ENCODE results near the gene NOL9.

Gene NOL9

DNA sequence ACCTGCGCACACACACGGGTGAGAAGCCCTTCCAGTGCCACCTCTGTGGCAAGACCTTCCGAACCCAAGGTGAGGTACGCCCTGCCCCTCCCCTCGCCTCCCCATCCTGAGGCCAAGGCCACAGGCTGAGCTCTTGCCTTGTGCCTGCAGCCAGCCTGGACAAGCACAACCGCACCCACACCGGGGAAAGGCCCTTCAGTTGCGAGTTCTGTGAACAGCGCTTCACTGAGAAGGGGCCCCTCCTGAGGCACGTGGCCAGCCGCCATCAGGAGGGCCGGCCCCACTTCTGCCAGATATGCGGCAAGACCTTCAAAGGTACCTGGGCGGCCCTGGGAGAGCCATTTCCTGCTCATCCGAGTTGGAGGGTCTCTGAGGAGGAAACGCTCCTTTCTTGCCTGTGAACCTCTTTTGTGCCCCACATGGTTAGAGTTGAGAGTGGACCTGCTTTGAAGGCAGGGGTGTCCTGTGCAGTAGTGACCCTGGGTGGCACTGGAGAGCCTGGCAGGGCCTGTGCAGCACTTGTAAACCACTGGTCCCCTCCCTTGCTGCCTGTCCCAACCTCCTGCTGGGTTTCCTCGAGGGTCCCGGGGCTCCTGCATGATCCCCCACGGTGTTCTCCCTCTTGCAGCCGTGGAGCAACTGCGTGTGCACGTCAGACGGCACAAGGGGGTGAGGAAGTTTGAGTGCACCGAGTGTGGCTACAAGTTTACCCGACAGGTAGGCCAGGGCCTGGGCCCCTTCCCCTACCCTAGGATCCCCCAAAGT lies 34.0 kb upstream of the NOL9 start:
- no peak overlapping the region for H2BK12ac ChIP-seq (ENCODE audit: low read length)
- no peak overlapping the region for H3K9ac ChIP-seq (ENCODE audit: low read length)
- H2BK5ac ChIP-seq (ENCODE audit: low read depth, low read length, poor library complexity) = no peak overlapping the region
- no peak overlapping the region for H3K4ac ChIP-seq (ENCODE audit: low read depth, low read length)
- H2BK120ac ChIP-seq (ENCODE audit: insufficient read depth, low read length, poor library complexity) = no peak overlapping the region
- no peak overlapping the region for H4K8ac ChIP-seq (ENCODE audit: low read depth, low read length)
- H3K36me3 ChIP-seq (ENCODE audit: control insufficient read depth in 1 of 2, insufficient read depth in 2 of 2, low read length in 2 of 2) = peaks cover 57 to 60% of the 10 kb centered on the region in 2 experiments
- no peaks in the 10 kb centered on the region for H3K79me2 ChIP-seq (ENCODE audit: control insufficient read depth, insufficient read depth, low read length, poor library complexity)
- no peak overlapping the region for H3K4me2 ChIP-seq (ENCODE audit: low read length)
- H4K91ac ChIP-seq (ENCODE audit: low read depth, low read length) = no peak overlapping the region
- H3K18ac ChIP-seq (ENCODE audit: low read length) = no peak overlapping the region
- no peaks in the 10 kb centered on the region for H3K27me3 ChIP-seq (ENCODE audit: insufficient read depth, low read length)
- H3K27ac ChIP-seq (ENCODE audit: low read depth, low read length) = no peak overlapping the region
- no peak overlapping the region for H3K14ac ChIP-seq (ENCODE audit: low read length)
- no peak overlapping the region for H2AFZ ChIP-seq (ENCODE audit: insufficient read depth, low read length, poor library complexity)
- H3K4me1 ChIP-seq (ENCODE audit: control insufficient read depth in 1 of 2, insufficient read depth in 2 of 2, low read length in 2 of 2) = no peaks in the 10 kb centered on the region
- DNase-seq = no peak
- WGBS (ENCODE audit: extremely low coverage, insufficient coverage, insufficient read length) = no CpG with 5 or more reads among the region's 25 CpGs
- H4K12ac ChIP-seq (ENCODE audit: low read depth, low read length) = no peak overlapping the region
- no peaks in the 10 kb centered on the region for H3K9me3 ChIP-seq (ENCODE audit: insufficient read depth, low read depth, low read length)
- no peak overlapping the region for H3K4me3 ChIP-seq (ENCODE audit: low read depth, low read length)
- no peaks in the 10 kb centered on the region for H3K79me1 ChIP-seq (ENCODE audit: low read length)
- no peak overlapping the region for H3K23ac ChIP-seq (ENCODE audit: low read length)
- H2AK5ac ChIP-seq (ENCODE audit: low read length) = no peak overlapping the region

DNA sequence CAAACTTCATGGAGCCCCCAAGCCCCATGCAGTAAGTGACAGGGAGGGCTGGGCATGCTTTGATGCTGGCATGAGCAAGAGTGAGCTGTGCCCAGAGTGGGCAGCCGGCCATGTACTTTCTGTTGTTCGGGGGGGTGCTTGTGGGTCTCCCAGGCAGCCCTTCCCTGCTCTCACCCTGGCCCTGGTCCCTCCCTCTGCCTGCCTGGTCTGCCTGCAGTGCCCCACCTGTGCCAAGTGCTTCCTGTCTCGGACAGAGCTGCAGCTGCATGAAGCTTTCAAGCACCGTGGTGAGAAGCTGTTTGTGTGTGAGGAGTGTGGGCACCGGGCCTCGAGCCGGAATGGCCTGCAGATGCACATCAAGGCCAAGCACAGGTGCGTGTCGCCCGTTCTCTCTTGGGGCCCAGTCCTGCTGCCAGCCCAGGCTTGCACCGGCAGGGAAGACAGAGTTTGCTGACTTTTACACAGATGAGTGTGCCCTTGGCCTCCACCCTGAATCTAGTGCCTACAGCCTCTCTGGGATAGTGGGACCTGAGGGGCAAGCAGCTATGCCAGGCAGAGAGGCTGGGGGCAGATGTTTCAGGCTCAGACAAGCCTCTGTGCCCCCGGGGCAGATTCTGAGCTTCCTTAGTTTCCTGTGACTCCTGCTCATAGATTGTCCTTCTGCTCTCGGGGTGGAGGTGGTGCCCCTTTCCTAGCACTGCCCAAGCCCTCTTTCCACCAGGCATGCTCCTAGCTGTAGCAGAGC lies 33.1 kb upstream of the NOL9 start:
- Histone ChIP-seq H4K91ac (ENCODE audit: low read depth, low read length) (no peak overlapping the region), H2AK5ac (ENCODE audit: low read length) (no peak overlapping the region), H3K79me2 (ENCODE audit: control insufficient read depth, insufficient read depth, low read length, poor library complexity) (no peaks in the 10 kb centered on the region), H3K23ac (ENCODE audit: low read length) (no peak overlapping the region), H3K4me3 (ENCODE audit: low read depth, low read length) (no peak overlapping the region), H4K12ac (ENCODE audit: low read depth, low read length) (no peak overlapping the region), H2AFZ (ENCODE audit: insufficient read depth, low read length, poor library complexity) (no peak overlapping the region), H3K4me2 (ENCODE audit: low read length) (no peak overlapping the region), H3K4me1 (ENCODE audit: control insufficient read depth in 1 of 2, insufficient read depth in 2 of 2, low read length in 2 of 2) (no peaks in the 10 kb centered on the region), H2BK5ac (ENCODE audit: low read depth, low read length, poor library complexity) (no peak overlapping the region), H3K9ac (ENCODE audit: low read length) (no peak overlapping the region), H3K79me1 (ENCODE audit: low read length) (no peaks in the 10 kb centered on the region), H2BK12ac (ENCODE audit: low read length) (no peak overlapping the region), H4K8ac (ENCODE audit: low read depth, low read length) (no peak overlapping the region), H3K27ac (ENCODE audit: low read depth, low read length) (no peak overlapping the region), H3K36me3 (ENCODE audit: control insufficient read depth in 1 of 2, insufficient read depth in 2 of 2, low read length in 2 of 2) (peaks cover 49 to 52% of the 10 kb centered on the region in 2 experiments), H3K27me3 (ENCODE audit: insufficient read depth, low read length) (no peaks in the 10 kb centered on the region), H3K4ac (ENCODE audit: low read depth, low read length) (no peak overlapping the region), H3K9me3 (ENCODE audit: insufficient read depth, low read depth, low read length) (no peaks in the 10 kb centered on the region), H3K18ac (ENCODE audit: low read length) (no peak overlapping the region), H2BK120ac (ENCODE audit: insufficient read depth, low read length, poor library complexity) (no peak overlapping the region), H3K14ac (ENCODE audit: low read length) (no peak overlapping the region)
- no peak for DNase-seq
- WGBS (ENCODE audit: extremely low coverage, insufficient coverage, insufficient read length) = no CpG with 5 or more reads among the region's 13 CpGs

DNA sequence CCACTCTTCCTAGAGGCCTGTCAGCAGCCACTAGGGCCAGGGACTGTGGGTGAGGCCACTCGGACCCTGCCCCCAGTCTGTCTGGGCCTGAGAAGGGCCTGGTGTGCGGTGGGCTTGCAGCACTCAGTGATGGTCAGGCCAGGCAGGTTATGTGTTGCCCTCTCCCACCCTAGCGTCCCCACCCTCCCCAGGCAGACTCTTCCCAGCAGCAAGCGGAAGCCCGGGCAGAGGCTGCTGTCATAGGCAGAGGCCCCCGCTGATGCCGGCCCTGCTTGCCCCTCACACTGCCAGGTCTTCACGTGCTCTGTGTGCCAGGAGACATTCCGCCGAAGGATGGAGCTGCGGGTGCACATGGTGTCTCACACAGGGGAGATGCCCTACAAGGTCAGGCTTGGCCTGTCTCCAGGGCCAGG lies 32.1 kb upstream of the NOL9 start:
- H2AK5ac ChIP-seq (ENCODE audit: low read length) = no peak overlapping the region
- H3K9me3 ChIP-seq (ENCODE audit: insufficient read depth, low read depth, low read length) = no peaks in the 10 kb centered on the region
- H3K79me2 ChIP-seq (ENCODE audit: control insufficient read depth, insufficient read depth, low read length, poor library complexity) = no peaks in the 10 kb centered on the region
- H3K14ac ChIP-seq (ENCODE audit: low read length) = no peak overlapping the region
- H3K4me3 ChIP-seq (ENCODE audit: low read depth, low read length) = no peak overlapping the region
- H2BK12ac ChIP-seq (ENCODE audit: low read length) = no peak overlapping the region
- H3K79me1 ChIP-seq (ENCODE audit: low read length) = no peaks in the 10 kb centered on the region
- no peak overlapping the region for H4K8ac ChIP-seq (ENCODE audit: low read depth, low read length)
- no peak for DNase-seq
- no peak overlapping the region for H3K27ac ChIP-seq (ENCODE audit: low read depth, low read length)
- H3K27me3 ChIP-seq (ENCODE audit: insufficient read depth, low read length) = no peaks in the 10 kb centered on the region
- no peak overlapping the region for H4K91ac ChIP-seq (ENCODE audit: low read depth, low read length)
- H2AFZ ChIP-seq (ENCODE audit: insufficient read depth, low read length, poor library complexity) = no peak overlapping the region
- WGBS (ENCODE audit: extremely low coverage, insufficient coverage, insufficient read length) = no CpG with 5 or more reads among the region's 11 CpGs
- no peaks in the 10 kb centered on the region for H3K4me1 ChIP-seq (ENCODE audit: control insufficient read depth in 1 of 2, insufficient read depth in 2 of 2, low read length in 2 of 2)
- no peak overlapping the region for H2BK120ac ChIP-seq (ENCODE audit: insufficient read depth, low read length, poor library complexity)
- no peak overlapping the region for H4K12ac ChIP-seq (ENCODE audit: low read depth, low read length)
- H2BK5ac ChIP-seq (ENCODE audit: low read depth, low read length, poor library complexity) = no peak overlapping the region
- H3K4me2 ChIP-seq (ENCODE audit: low read length) = no peak overlapping the region
- H3K23ac ChIP-seq (ENCODE audit: low read length) = no peak overlapping the region
- H3K18ac ChIP-seq (ENCODE audit: low read length) = no peak overlapping the region
- no peak overlapping the region for H3K4ac ChIP-seq (ENCODE audit: low read depth, low read length)
- H3K9ac ChIP-seq (ENCODE audit: low read length) = no peak overlapping the region
- H3K36me3 ChIP-seq (ENCODE audit: control insufficient read depth in 1 of 2, insufficient read depth in 2 of 2, low read length in 2 of 2) = peaks cover 43 to 48% of the 10 kb centered on the region in 2 experiments

DNA sequence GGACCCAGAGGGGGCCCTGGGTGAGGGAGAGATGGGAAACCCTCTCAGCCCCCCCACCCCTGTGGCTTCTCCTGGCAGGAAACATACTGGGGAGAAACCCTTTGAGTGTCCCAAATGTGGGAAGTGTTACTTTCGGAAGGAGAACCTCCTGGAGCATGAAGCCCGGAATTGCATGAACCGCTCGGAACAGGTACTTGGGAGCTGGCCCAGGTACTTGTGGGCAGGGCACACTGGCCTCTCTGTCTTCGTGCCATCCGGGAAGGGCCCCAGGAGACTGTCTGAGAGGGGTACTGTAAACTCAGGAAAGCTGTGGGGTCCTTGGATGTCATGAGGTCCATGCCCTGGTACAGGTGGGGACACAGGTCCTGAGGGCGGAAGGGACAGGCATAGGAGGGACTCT lies 31.5 kb upstream of the NOL9 start:
- H3K27me3 ChIP-seq (ENCODE audit: insufficient read depth, low read length) = no peaks in the 10 kb centered on the region

More for the DNA sequence above, 31.5 kb upstream of the NOL9 start:
- no peak overlapping the region for H2BK5ac ChIP-seq (ENCODE audit: low read depth, low read length, poor library complexity)
- no peak overlapping the region for H4K91ac ChIP-seq (ENCODE audit: low read depth, low read length)
- H2AFZ ChIP-seq (ENCODE audit: insufficient read depth, low read length, poor library complexity) = no peak overlapping the region
- DNase-seq = no peak
- H3K79me2 ChIP-seq (ENCODE audit: control insufficient read depth, insufficient read depth, low read length, poor library complexity) = no peaks in the 10 kb centered on the region
- H2AK5ac ChIP-seq (ENCODE audit: low read length) = no peak overlapping the region
- no peak overlapping the region for H3K14ac ChIP-seq (ENCODE audit: low read length)
- no CpG with 5 or more reads among the region's 7 CpGs for WGBS (ENCODE audit: extremely low coverage, insufficient coverage, insufficient read length)
- H3K4me3 ChIP-seq (ENCODE audit: low read depth, low read length) = no peak overlapping the region
- H3K4me2 ChIP-seq (ENCODE audit: low read length) = no peak overlapping the region
- H3K4ac ChIP-seq (ENCODE audit: low read depth, low read length) = no peak overlapping the region
- no peaks in the 10 kb centered on the region for H3K79me1 ChIP-seq (ENCODE audit: low read length)
- no peak overlapping the region for H4K8ac ChIP-seq (ENCODE audit: low read depth, low read length)
- H3K4me1 ChIP-seq (ENCODE audit: control insufficient read depth in 1 of 2, insufficient read depth in 2 of 2, low read length in 2 of 2) = peaks cover under 1 to 3% of the 10 kb centered on the region in 2 experiments
- H3K36me3 ChIP-seq (ENCODE audit: control insufficient read depth in 1 of 2, insufficient read depth in 2 of 2, low read length in 2 of 2) = peaks cover 39 to 42% of the 10 kb centered on the region in 2 experiments
- no peak overlapping the region for H3K18ac ChIP-seq (ENCODE audit: low read length)
- H2BK120ac ChIP-seq (ENCODE audit: insufficient read depth, low read length, poor library complexity) = no peak overlapping the region
- no peak overlapping the region for H2BK12ac ChIP-seq (ENCODE audit: low read length)
- no peak overlapping the region for H4K12ac ChIP-seq (ENCODE audit: low read depth, low read length)
- H3K23ac ChIP-seq (ENCODE audit: low read length) = no peak overlapping the region
- no peak overlapping the region for H3K9ac ChIP-seq (ENCODE audit: low read length)
- no peak overlapping the region for H3K27ac ChIP-seq (ENCODE audit: low read depth, low read length)
- no peaks in the 10 kb centered on the region for H3K9me3 ChIP-seq (ENCODE audit: insufficient read depth, low read depth, low read length)

All from trophoblast cell (in vitro differentiated cells and primary cell).